ENCODE results near the gene RBM4. TPM values are rescaled to one million over a fixed set of nuclear protein-coding genes. Genes with fewer than 3 reads are reported as not detected.

Gene RBM4
- total and polyA plus RNA-seq, 2 of the 13 experiments (the other 11 are each of a cell fraction or from before 2014, with no cell fraction given): 126 to 136 TPM

GRCh38 chr11:66612458-66612857, 26.0 kb upstream of the RBM4 start:
- CTCF ChIA-PET (ENCODE audit: low intra/inter-chr PET ratio, low total read pairs): no interaction called here
- no TSS peak for BruUV-seq (replicated peaks)

DNA sequence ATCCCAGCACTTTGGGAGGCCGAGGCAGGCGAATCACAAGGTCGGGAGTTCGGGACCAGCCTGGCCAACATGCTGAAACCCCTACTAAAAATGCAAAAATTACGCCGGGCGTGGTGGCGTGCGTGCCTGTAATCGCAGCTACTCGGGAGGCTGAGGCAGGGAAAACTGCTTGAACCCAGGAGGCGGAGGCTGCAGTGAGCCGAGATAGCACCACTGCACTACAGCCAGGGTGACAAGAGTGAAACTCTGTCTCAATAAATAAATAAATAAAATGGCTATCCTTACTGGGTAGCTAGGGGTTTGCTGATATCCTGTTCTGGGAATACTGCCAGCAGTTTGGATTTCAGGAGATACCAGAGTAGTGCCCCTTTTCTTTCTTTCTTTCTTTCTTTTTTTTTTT, 24.4 kb upstream of the RBM4 start:
- intact Hi-C loops (cut with micrococcal nuclease; ENCODE audit: unreplicated experiment): no loop called here
- H3K79me2 ChIP-seq (ENCODE audit: insufficient read depth, low read length): peaks cover 29% of the 10 kb centered on the region
- POLR2A ChIA-PET: interaction anchor here (0.7 to 1.3 kb wide), 2 partner anchors 21 to 23 kb away, joined by 3 to 5 read pairs; partner anchors contain the start of genes CCDC87 and CCS
- DNase-seq (ENCODE audit: low spot score): no peak
- H3K27me3 ChIP-seq (ENCODE audit: control insufficient read depth in 1 of 2, insufficient read depth in 2 of 2, low read length in 2 of 2): no peaks in the 10 kb centered on the region; a peak in 1 of 5 replicates
- H2AFZ ChIP-seq (ENCODE audit: low read length): no peak overlapping the region
- peaks cover 26% of the 10 kb centered on the region for H4K20me1 ChIP-seq (ENCODE audit: insufficient read depth, low read length)
- H3K9ac ChIP-seq (ENCODE audit: insufficient read depth, low read depth, low read length): no peak overlapping the region
- no peak for ATAC-seq
- H3K36me3 ChIP-seq (replicated peaks in 1 of 2; ENCODE audit: control insufficient read depth in 1 of 2, insufficient read depth in 2 of 2, low read length in 2 of 2): peaks cover 0 to 11% of the 10 kb centered on the region in 2 experiments; a peak in 3 of 5 replicates
- no TSS peak for BruUV-seq (replicated peaks)
- no peak overlapping the region for H3K27ac ChIP-seq (ENCODE audit: extremely low read length, insufficient read depth, low read length)
- FAIRE-seq: no peak
- CTCF ChIA-PET (ENCODE audit: low intra/inter-chr PET ratio, low total read pairs): no interaction called here
- H3K4me3 ChIP-seq (replicated peaks in 1 of 3; ENCODE audit: insufficient read depth in 1 of 3, low read depth in 2 of 3, low read length in 3 of 3): no peak overlapping the region
- H3K9me3 ChIP-seq (ENCODE audit: low read length): no peaks in the 10 kb centered on the region
- 94% methylated on average over 13 of the region's 13 CpGs for WGBS (ENCODE audit: low lambda C conversion rate)
- no peak overlapping the region for H3K4me2 ChIP-seq (ENCODE audit: low read depth, low read length)
- in situ Hi-C loops (cut with HindIII; ENCODE audit: extremely low pct_ligation_motif_present, low pct_unique_long_range_greater_than_20kb): no loop called here
- peaks cover 20% of the 10 kb centered on the region for H3K4me1 ChIP-seq (ENCODE audit: insufficient read depth, low read length)
- TF ChIP-seq TEF (CRISPR knock-in tag; IDR thresholded peaks at IDR 0.05) (no peak), HMGXB4 (CRISPR knock-in tag; IDR thresholded peaks at IDR 0.05; ENCODE audit: borderline replicate concordance in 1 of 2, low read depth in 1 of 2) (no peak), GMEB1 (CRISPR knock-in tag; IDR thresholded peaks at IDR 0.05; ENCODE audit: borderline replicate concordance) (no peak), SRSF9 (IDR thresholded peaks at IDR 0.05; ENCODE audit: borderline replicate concordance, insufficient read depth, low read depth, low read length, poor library complexity, severe bottlenecking) (no peak), ZNF652 (CRISPR knock-in tag; IDR thresholded peaks at IDR 0.05; ENCODE audit: borderline replicate concordance, low read depth) (no peak), NFE2L1 (CRISPR knock-in tag; IDR thresholded peaks at IDR 0.05; ENCODE audit: borderline replicate concordance) (no peak), RARG (CRISPR knock-in tag; IDR thresholded peaks at IDR 0.05; ENCODE audit: low read depth) (no peak)

More at GRCh38 chr11:66612458-66612857, 26.0 kb upstream of the RBM4 start:
- in situ Hi-C loops (cut with HindIII; ENCODE audit: extremely low pct_ligation_motif_present, low pct_unique_long_range_greater_than_20kb) (no loop called here), intact Hi-C loops (cut with micrococcal nuclease; ENCODE audit: unreplicated experiment) (no loop called here)
- TF ChIP-seq ZNF225 (CRISPR knock-in tag; IDR thresholded peaks at IDR 0.05) (no peak), GLI4 (CRISPR knock-in tag; IDR thresholded peaks at IDR 0.05; ENCODE audit: borderline replicate concordance) (no peak), HINFP (CRISPR knock-in tag; IDR thresholded peaks at IDR 0.05; ENCODE audit: low read depth) (no peak), ZNF446 (CRISPR knock-in tag; IDR thresholded peaks at IDR 0.05) (no peak)
- H3K4me1 ChIP-seq (ENCODE audit: insufficient read depth, low read length): peaks cover 25% of the 10 kb centered on the region
- FAIRE-seq: no peak
- H2AFZ ChIP-seq (ENCODE audit: low read length): no peak overlapping the region
- peaks cover 10% of the 10 kb centered on the region; the same call in 1 of the 2 replicates for H4K20me1 ChIP-seq (ENCODE audit: insufficient read depth, low read length)
- no peaks in the 10 kb centered on the region for H3K36me3 ChIP-seq (replicated peaks in 1 of 2; ENCODE audit: control insufficient read depth in 1 of 2, insufficient read depth in 2 of 2, low read length in 2 of 2)
- H3K27ac ChIP-seq (ENCODE audit: extremely low read length, insufficient read depth, low read length): no peak overlapping the region
- H3K79me2 ChIP-seq (ENCODE audit: insufficient read depth, low read length): peaks cover 13% of the 10 kb centered on the region
- no peaks in the 10 kb centered on the region; a peak in 1 of 5 replicates for H3K27me3 ChIP-seq (ENCODE audit: control insufficient read depth in 1 of 2, insufficient read depth in 2 of 2, low read length in 2 of 2)
- H3K4me2 ChIP-seq (ENCODE audit: low read depth, low read length): no peak overlapping the region
- 87% methylated on average over 1 of the region's 1 CpG for WGBS (ENCODE audit: low lambda C conversion rate)
- no peak overlapping the region for H3K4me3 ChIP-seq (replicated peaks in 1 of 3; ENCODE audit: insufficient read depth in 1 of 3, low read depth in 2 of 3, low read length in 3 of 3)
- no peak for ATAC-seq
- no peak for DNase-seq (ENCODE audit: low spot score)
- POLR2A ChIA-PET: interaction anchor here (0.8 kb wide), 1 partner anchor 26 kb away, joined by 4 read pairs; no protein-coding TSS in a partner anchor
- no peak overlapping the region for H3K9ac ChIP-seq (ENCODE audit: insufficient read depth, low read depth, low read length)
- H3K9me3 ChIP-seq (ENCODE audit: low read length): no peaks in the 10 kb centered on the region

All from HepG2 (cell line).